Endothelial cell of umbilical vein (primary cell): Measurements from ENCODE around the gene ATP9B. TPM values are rescaled to one million over a fixed set of nuclear protein-coding genes. Genes with fewer than 3 reads are reported as not detected.

Experiments
- BruUV-seq: library from RNA; stranded (reverse); fragments of 400-500 nt; replicated peaks from 2 replicates; lab custom pipeline; 2021; lab: Mats Ljungman, UMichigan
- CTCF ChIA-PET: fragments of 300-600, 350-600 bp; sonication (Branson Sonifier 250); formaldehyde crosslinking; loops from one replicate; lab custom pipeline; 2021; ENCODE audit warnings: antibody characterized with exemption, inconsistent platforms; lab: Charles Lee
- POLR2A ChIA-PET: fragments of 300-600, 350-600 bp; sonication (Branson Sonifier 250); formaldehyde crosslinking; loops from one replicate; lab custom pipeline; 2021; ENCODE audit warnings: antibody characterized with exemption, inconsistent platforms; lab: Charles Lee
- DNase-seq: peaks from one replicate; pipeline ENCODE4 v3.0.0-alpha.2; 2011; ENCODE audit warnings: low read depth, low spot score
- FAIRE-seq: peaks from 2 replicates; lab custom pipeline; 2011; peaks lifted over from hg19 to GRCh38; lab: Jason Lieb, UNC
- H2AFZ ChIP-seq: 2 replicates; pipeline ENCODE4 v1.6.0; 2012; ENCODE audit warnings: low read depth, low read length, control low read depth, inconsistent platforms
- H3K27ac ChIP-seq: 2 replicates; pipeline ENCODE4 v1.5.1; 2011; ENCODE audit warnings: low read depth, mild to moderate bottlenecking, control low read depth, low read length, moderate library complexity; ENCODE audit not compliant: insufficient read depth
- H3K27me3 ChIP-seq, 2 experiments: 2 replicates each; pipeline versions ENCODE4 v1.6.0 to v1.6.1; 2011; ENCODE audit warnings: low read length in 2 of 2, mixed read lengths in 1 of 2; ENCODE audit not compliant: control insufficient read depth in 2 of 2, insufficient read depth in 2 of 2
- H3K36me3 ChIP-seq, 2 experiments: 2 replicates in 1 of 2; 3 replicates in 1 of 2; pipeline ENCODE4 v1.5.1; 2011; ENCODE audit warnings: low read length in 2 of 2, mild to moderate bottlenecking in 1 of 2, moderate library complexity in 1 of 2; ENCODE audit not compliant: control insufficient read depth in 2 of 2, insufficient read depth in 2 of 2; ENCODE audit errors: extremely low read depth in 1 of 2
- H3K4me1 ChIP-seq: 3 replicates; pipeline ENCODE4 v1.5.1; 2011; ENCODE audit warnings: mild to moderate bottlenecking, low read length; ENCODE audit not compliant: control insufficient read depth, insufficient read depth; ENCODE audit errors: extremely low read depth
- H3K4me2 ChIP-seq: 2 replicates; pipeline ENCODE4 v1.6.1; 2011; ENCODE audit warnings: low read length, control low read depth, mixed read lengths; ENCODE audit not compliant: insufficient read depth
- H3K4me3 ChIP-seq, 3 experiments: fragments of 200-600 bp in 1 of 3; sonication (generic), shearing (Covaris generic) in 1 of 3; replicated peaks in 1 of 3; 2 replicates each; pipeline ENCODE4 v1.5.1; 2011 to 2016; ENCODE audit warnings: control low read depth in 3 of 3, low read length in 3 of 3, mild to moderate bottlenecking in 2 of 3, inconsistent platforms in 1 of 3, low read depth in 1 of 3, moderate library complexity in 1 of 3; ENCODE audit not compliant: insufficient read depth in 1 of 3
- H3K79me2 ChIP-seq: 2 replicates; pipeline ENCODE4 v1.6.0; 2012; ENCODE audit warnings: low read length, inconsistent platforms; ENCODE audit not compliant: control insufficient read depth, insufficient read depth
- H3K9ac ChIP-seq: replicated peaks from 2 replicates; pipeline ENCODE3; 2011; ENCODE audit warnings: low read length, control low read depth; ENCODE audit not compliant: insufficient read depth; ENCODE audit errors: extremely low read depth
- H3K9me1 ChIP-seq: replicated peaks from 3 replicates; pipeline ENCODE4 v1.6.0; 2011; ENCODE audit warnings: mild to moderate bottlenecking, low read length; ENCODE audit not compliant: control insufficient read depth, insufficient read depth; ENCODE audit errors: extremely low read depth
- H3K9me3 ChIP-seq: replicated peaks from 2 replicates; pipeline ENCODE4 v1.5.1; 2012; ENCODE audit warnings: low read length, inconsistent platforms; ENCODE audit not compliant: control insufficient read depth, insufficient read depth
- H4K20me1 ChIP-seq: replicated peaks from 2 replicates; pipeline ENCODE3; 2011; ENCODE audit warnings: mild to moderate bottlenecking, low read length; ENCODE audit not compliant: control insufficient read depth, insufficient read depth; ENCODE audit errors: extremely low read depth
- MYC ChIP-seq: IDR thresholded peaks from one replicate; pipeline ENCODE4 v1.6.1; 2011; ENCODE audit warnings: mild to moderate bottlenecking, low read depth, low read length
- dilution Hi-C: fragments of 300-500 bp; cut with MboI; formaldehyde crosslinking; loops from one replicate; pipeline ENCODE4 v1.15.0; 2019; ENCODE audit warnings: low sequenced_read_pairs; ENCODE audit not compliant: extremely low pct_ligation_motif_present
- intact Hi-C: fragments of 100-400 bp; cut with micrococcal nuclease; formaldehyde crosslinking; loops from one replicate; pipeline ENCODE4 v1.10.0; 2022
- polyA plus RNA-seq, 4 experiments: library from polyadenylated mRNA; depleted of rRNA in 3 of 4; stranded (reverse) in 3 of 4; unstranded in 1 of 4; fragments of >200 nt; gene quantifications; 2 replicates each; pipeline versions ENCODE4 v1.2.1 to v1.2.3, GENCODE V29; 2011 to 2012; ENCODE audit warnings: missing spikeins in 1 of 4
- total RNA-seq: library from RNA; stranded (reverse); gene quantifications from 2 replicates; pipeline ENCODE4 v1.2.3, GENCODE V29; 2021
- TF ChIP-seq, protein P1 (sequence below), 2 donors: IDR thresholded peaks; 1 replicate in 1 of 2; 2 replicates in 1 of 2; pipeline ENCODE4 v1.5.1; 2011; ENCODE audit warnings: low read length in 2 of 2, mild to moderate bottlenecking in 2 of 2, moderate library complexity in 2 of 2, control low read depth in 1 of 2, inconsistent platforms in 1 of 2, low read depth in 1 of 2; ENCODE audit not compliant: insufficient read depth in 1 of 2; ENCODE audit errors: extremely low read depth in 1 of 2
- TF ChIP-seq, protein P2 (sequence below): IDR thresholded peaks from 2 replicates; pipeline ENCODE4 v1.6.1; 2011; ENCODE audit not compliant: insufficient read depth, insufficient read length

Gene ATP9B
- total and polyA plus RNA-seq, 2 donors (not counting 3 experiments of a cell fraction or from before 2014, with no cell fraction given), result 14.6 to 18.2 TPM

- Histone ChIP-seq H3K9ac (peak overlapping the region; percentile 81), H2AFZ (peak overlapping the region; percentile 75), H3K4me2 (peak overlapping the region; percentile 76), H3K27me3 (no peaks in the 10 kb centered on the region), H4K20me1 (no peaks in the 10 kb centered on the region), H3K79me2 (no peaks in the 10 kb centered on the region), H3K9me3 (no peaks in the 10 kb centered on the region), H3K9me1 (no peaks in the 10 kb centered on the region), H3K27ac (peak overlapping the region; percentile 50), H3K36me3 (no peaks in the 10 kb centered on the region), H3K4me3 (peak overlapping the region; percentile 28 to 69 (median 43)), H3K4me1 (peaks cover 44% of the 10 kb centered on the region)
- ChIA-PET CTCF (interaction anchor here (0.6 to 3.5 kb wide), 14 partner anchors 9 to 171 kb away, joined by 3 to 32 read pairs (median 5); no protein-coding TSS in a partner anchor), POLR2A (interaction anchor here (0.6 to 1.2 kb wide), 3 partner anchors 89 to 111 kb away, joined by 3 to 6 read pairs (median 5); no protein-coding TSS in a partner anchor)
- TF ChIP-seq, protein P1, sequence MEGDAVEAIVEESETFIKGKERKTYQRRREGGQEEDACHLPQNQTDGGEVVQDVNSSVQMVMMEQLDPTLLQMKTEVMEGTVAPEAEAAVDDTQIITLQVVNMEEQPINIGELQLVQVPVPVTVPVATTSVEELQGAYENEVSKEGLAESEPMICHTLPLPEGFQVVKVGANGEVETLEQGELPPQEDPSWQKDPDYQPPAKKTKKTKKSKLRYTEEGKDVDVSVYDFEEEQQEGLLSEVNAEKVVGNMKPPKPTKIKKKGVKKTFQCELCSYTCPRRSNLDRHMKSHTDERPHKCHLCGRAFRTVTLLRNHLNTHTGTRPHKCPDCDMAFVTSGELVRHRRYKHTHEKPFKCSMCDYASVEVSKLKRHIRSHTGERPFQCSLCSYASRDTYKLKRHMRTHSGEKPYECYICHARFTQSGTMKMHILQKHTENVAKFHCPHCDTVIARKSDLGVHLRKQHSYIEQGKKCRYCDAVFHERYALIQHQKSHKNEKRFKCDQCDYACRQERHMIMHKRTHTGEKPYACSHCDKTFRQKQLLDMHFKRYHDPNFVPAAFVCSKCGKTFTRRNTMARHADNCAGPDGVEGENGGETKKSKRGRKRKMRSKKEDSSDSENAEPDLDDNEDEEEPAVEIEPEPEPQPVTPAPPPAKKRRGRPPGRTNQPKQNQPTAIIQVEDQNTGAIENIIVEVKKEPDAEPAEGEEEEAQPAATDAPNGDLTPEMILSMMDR (IDR thresholded peaks at IDR 0.05; ENCODE audit: extremely low read depth in 1 of 2, insufficient read depth in 1 of 2, low read depth in 1 of 2, low read length in 2 of 2), result peak in 1 of 2 donors; percentile 35
- TF ChIP-seq, protein P2, sequence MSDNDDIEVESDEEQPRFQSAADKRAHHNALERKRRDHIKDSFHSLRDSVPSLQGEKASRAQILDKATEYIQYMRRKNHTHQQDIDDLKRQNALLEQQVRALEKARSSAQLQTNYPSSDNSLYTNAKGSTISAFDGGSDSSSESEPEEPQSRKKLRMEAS, result peak; percentile 9
- TF ChIP-seq MYC, result no peak
- BruUV-seq, result no TSS peak
- intact Hi-C loops, result loop anchor here (1.0 kb wide), 3 partner anchors 62 to 111 kb away; no protein-coding TSS in a partner anchor
- FAIRE-seq (peak; percentile 15), DNase-seq (peak; percentile 40)
- dilution Hi-C loops, result no loop called here
Measured at GRCh38 chr18:79396431-79397246, 327.4 kb downstream of the ATP9B start.
